GM10847 (cell line): ENCODE results near the gene BRS3.

Experiments
- POLR2A ChIP-seq: IDR thresholded peaks from 2 replicates; pipeline ENCODE4 v1.6.1; 2011; ENCODE audit not compliant: insufficient read length; ENCODE audit errors: extremely low read depth

The BRS3 gene

GRCh38 chrX:136531951-136532350 is 44.2 kb downstream of the BRS3 start, which contains the start of gene VGLL1:
TSS of gene VGLL1 (plus strand) at chrX:136532215. CDS start at chrX:136536021, 3,806 bp downstream.
- TF ChIP-seq POLR2A = no peak

GRCh38 chrX:136534131-136534530 is 46.4 kb downstream of the BRS3 start:
- no peak for TF ChIP-seq POLR2A

GRCh38 chrX:136538811-136539210 is 51.1 kb downstream of the BRS3 start:
- TF ChIP-seq POLR2A = no peak

GRCh38 chrX:136540226-136540625 is 52.5 kb downstream of the BRS3 start:
- TF ChIP-seq POLR2A = no peak

GRCh38 chrX:136541294-136541693 is 53.5 kb downstream of the BRS3 start:
- no peak for TF ChIP-seq POLR2A

GRCh38 chrX:136542281-136542680 is 54.5 kb downstream of the BRS3 start:
- TF ChIP-seq POLR2A = no peak
